Stomach smooth muscle (tissue), 2 donors: Measurements from ENCODE around the gene VPS52.
"Not testable (repeated sequence)": the region's sequence is repeated elsewhere in the genome, so short reads cannot be mapped to it uniquely, and the experiment has no call there.

Experiments used
- H3K27ac ChIP-seq: one replicate; pipeline ENCODE4 v1.7.0; 2013; ENCODE audit warnings: mild to moderate bottlenecking, low read length, inconsistent platforms
- H3K27me3 ChIP-seq, 2 donors: one replicate each; pipeline ENCODE4 v1.7.0; 2013; ENCODE audit warnings: low read length in 2 of 2; ENCODE audit not compliant: insufficient read depth in 2 of 2, control insufficient read depth in 1 of 2
- H3K36me3 ChIP-seq, 2 donors: one replicate each; pipeline ENCODE4 v1.7.0; 2013; ENCODE audit warnings: low read length in 2 of 2; ENCODE audit not compliant: control insufficient read depth in 2 of 2, insufficient read depth in 2 of 2
- H3K4me1 ChIP-seq: one replicate; pipeline ENCODE4 v1.7.0; 2013; ENCODE audit warnings: low read length; ENCODE audit not compliant: control insufficient read depth, insufficient read depth
- H3K4me3 ChIP-seq, 2 donors: one replicate each; pipeline ENCODE4 v1.7.0; 2013; ENCODE audit warnings: low read length in 2 of 2
- H3K9ac ChIP-seq, 2 donors: one replicate each; pipeline ENCODE4 v1.7.0; 2013; ENCODE audit warnings: low read length in 2 of 2, mild to moderate bottlenecking in 1 of 2
- H3K9me3 ChIP-seq, 2 donors: one replicate each; pipeline ENCODE4 v1.7.0; 2013; ENCODE audit warnings: low read length in 2 of 2; ENCODE audit not compliant: control insufficient read depth in 2 of 2
- donor health status: healthy.
- donor health status: Pancreatic carcinoma.

The VPS52 gene

DNA sequence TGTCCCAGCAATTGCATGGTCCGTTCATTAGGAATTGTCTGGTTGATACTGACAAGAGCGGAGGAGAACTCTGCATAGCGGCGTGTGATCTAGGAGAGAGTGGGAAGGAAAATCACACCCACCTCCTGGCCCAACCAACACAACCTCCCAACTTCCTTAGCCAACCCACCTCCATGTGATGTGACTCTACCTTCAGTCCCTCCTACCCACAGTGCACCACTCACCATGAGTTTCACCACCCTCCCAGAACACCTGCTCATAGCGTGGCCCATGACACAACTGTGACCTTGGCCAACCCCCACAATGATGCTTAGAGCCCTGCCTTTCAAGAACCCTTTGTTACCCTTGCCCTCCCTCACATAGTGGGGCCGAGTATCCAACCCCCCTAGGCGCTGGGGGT lies 7.7 kb downstream of the VPS52 start:
- no peak overlapping the region for H3K27ac ChIP-seq
- H3K4me3 ChIP-seq, result no peak overlapping the region
- no peak overlapping the region for H3K9ac ChIP-seq
- H3K4me1 ChIP-seq, result no peaks in the 10 kb centered on the region
- H3K36me3 ChIP-seq, result peaks cover 49 to 58% of the 10 kb centered on the region in 2 donors
- no peaks in the 10 kb centered on the region for H3K9me3 ChIP-seq
- no peaks in the 10 kb centered on the region for H3K27me3 ChIP-seq

GRCh38 chr6:33262490-33262889 lies 9.2 kb downstream of the VPS52 start:
- not testable (repeated sequence) for H3K27ac ChIP-seq, H3K27me3 ChIP-seq, H3K9me3 ChIP-seq, H3K9ac ChIP-seq, H3K4me3 ChIP-seq, H3K4me1 ChIP-seq
- peaks cover 42 to 45% of the 10 kb centered on the region in 2 donors for H3K36me3 ChIP-seq

DNA sequence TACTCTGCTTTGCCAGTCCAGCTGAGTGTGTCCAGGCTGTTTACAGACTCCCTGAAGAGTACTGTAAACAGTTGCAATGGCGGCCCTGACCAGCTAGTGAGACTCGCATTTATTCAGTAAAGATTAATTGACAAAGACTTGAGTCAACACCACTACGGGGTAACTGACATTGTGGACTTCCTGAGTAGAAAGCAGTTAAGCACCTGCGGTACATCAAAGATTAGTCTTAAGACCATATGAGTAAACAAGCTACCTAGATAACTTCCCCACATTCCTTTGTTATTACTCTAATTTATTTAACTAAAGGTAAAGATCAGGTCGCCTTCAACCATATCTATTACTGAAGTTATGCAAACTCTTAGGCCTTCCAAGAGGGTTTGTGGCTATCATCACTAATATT lies 12.6 kb downstream of the VPS52 start:
- H3K27ac ChIP-seq, result no peak overlapping the region
- H3K27me3 ChIP-seq, result no peaks in the 10 kb centered on the region
- no peak overlapping the region for H3K4me3 ChIP-seq
- no peaks in the 10 kb centered on the region for H3K9me3 ChIP-seq
- no peak overlapping the region for H3K9ac ChIP-seq
- no peaks in the 10 kb centered on the region for H3K4me1 ChIP-seq
- peaks cover 19 to 20% of the 10 kb centered on the region in 2 donors for H3K36me3 ChIP-seq

GRCh38 chr6:33254591-33254990 lies 17.1 kb downstream of the VPS52 start:
- H3K27me3 ChIP-seq, result no peaks in the 10 kb centered on the region
- peaks cover 13% of the 10 kb centered on the region for H3K4me1 ChIP-seq
- no peak overlapping the region for H3K9ac ChIP-seq
- peaks cover 0 to 8% of the 10 kb centered on the region in 2 donors for H3K36me3 ChIP-seq
- no peaks in the 10 kb centered on the region for H3K9me3 ChIP-seq
- no peak overlapping the region for H3K27ac ChIP-seq
- H3K4me3 ChIP-seq, result no peak overlapping the region

DNA sequence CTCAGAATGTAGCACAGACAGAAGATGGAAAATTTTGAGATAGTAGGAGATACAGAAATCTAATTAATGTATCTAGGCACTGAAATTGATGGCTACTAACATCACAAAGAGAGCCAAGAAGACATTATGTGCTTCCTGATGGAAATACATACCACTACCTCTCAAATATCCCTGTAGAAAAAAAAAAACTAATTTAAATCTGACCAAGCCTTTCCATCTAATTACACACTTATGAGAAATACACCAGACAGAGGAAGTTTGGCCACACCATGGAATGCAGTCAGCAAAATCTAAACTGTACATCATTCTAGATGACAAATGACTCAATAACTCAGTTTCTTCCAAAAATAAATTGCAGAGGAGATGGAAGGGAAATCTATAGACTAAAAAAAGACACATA lies 18.9 kb downstream of the VPS52 start:
- H3K27me3 ChIP-seq, result no peaks in the 10 kb centered on the region
- H3K4me3 ChIP-seq, result no peak overlapping the region
- H3K27ac ChIP-seq, result no peak overlapping the region
- H3K9me3 ChIP-seq, result no peaks in the 10 kb centered on the region
- peaks cover 26% of the 10 kb centered on the region for H3K4me1 ChIP-seq
- no peak overlapping the region for H3K9ac ChIP-seq
- H3K36me3 ChIP-seq, result peaks cover 0 to 6% of the 10 kb centered on the region in 2 donors

DNA sequence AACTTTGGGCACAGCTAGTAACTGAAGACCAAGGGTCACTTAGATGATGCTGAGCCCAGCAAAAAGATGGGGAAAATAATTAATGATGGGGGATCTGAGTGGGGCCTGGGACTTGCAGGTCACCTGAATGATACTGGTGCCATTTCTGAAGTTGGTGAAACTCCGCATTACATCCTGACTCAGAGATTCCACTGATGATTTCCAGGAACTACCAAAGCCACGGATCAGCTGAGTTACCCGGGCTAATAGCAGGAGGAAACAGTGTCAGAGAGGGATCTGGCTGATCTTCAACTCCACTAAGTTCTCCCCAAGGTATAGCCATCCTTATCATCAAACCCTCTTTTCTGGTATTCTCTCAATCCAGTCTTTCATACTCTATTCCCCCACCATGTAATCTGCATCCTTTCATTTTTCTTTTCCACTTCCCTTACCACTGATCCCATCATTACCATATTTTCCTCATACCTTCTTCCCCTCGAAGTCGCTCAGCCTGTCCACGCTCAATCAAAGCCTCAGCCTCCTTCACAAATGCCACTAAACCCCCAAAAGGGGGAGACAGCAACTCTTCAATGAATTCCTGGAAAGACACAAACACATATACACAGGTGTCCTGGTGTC lies 20.2 kb downstream of the VPS52 start:
- Histone ChIP-seq H3K27ac (no peak overlapping the region), H3K9me3 (no peaks in the 10 kb centered on the region), H3K4me3 (no peak overlapping the region), H3K9ac (no peak overlapping the region), H3K4me1 (peaks cover 26% of the 10 kb centered on the region), H3K36me3 (peaks cover 0 to 6% of the 10 kb centered on the region in 2 donors), H3K27me3 (no peaks in the 10 kb centered on the region)

GRCh38 chr6:33250731-33251130 lies 20.9 kb downstream of the VPS52 start:
- Histone ChIP-seq H3K9ac (no peak overlapping the region), H3K9me3 (no peaks in the 10 kb centered on the region), H3K36me3 (peaks cover 0 to 6% of the 10 kb centered on the region in 2 donors), H3K27me3 (no peaks in the 10 kb centered on the region), H3K27ac (no peak overlapping the region), H3K4me3 (no peak overlapping the region), H3K4me1 (peaks cover 26% of the 10 kb centered on the region)

GRCh38 chr6:33249732-33250630 lies 21.7 kb downstream of the VPS52 start:
- peak overlapping the region; percentile 99 for H3K9ac ChIP-seq
- H3K4me3 ChIP-seq, result peak overlapping the region; percentile 89 to 92
- H3K27ac ChIP-seq, result peak overlapping the region; percentile 99
- peaks cover 26% of the 10 kb centered on the region for H3K4me1 ChIP-seq
- peaks cover 0 to 6% of the 10 kb centered on the region in 2 donors for H3K36me3 ChIP-seq
- H3K9me3 ChIP-seq, result no peaks in the 10 kb centered on the region
- H3K27me3 ChIP-seq, result no peaks in the 10 kb centered on the region

DNA sequence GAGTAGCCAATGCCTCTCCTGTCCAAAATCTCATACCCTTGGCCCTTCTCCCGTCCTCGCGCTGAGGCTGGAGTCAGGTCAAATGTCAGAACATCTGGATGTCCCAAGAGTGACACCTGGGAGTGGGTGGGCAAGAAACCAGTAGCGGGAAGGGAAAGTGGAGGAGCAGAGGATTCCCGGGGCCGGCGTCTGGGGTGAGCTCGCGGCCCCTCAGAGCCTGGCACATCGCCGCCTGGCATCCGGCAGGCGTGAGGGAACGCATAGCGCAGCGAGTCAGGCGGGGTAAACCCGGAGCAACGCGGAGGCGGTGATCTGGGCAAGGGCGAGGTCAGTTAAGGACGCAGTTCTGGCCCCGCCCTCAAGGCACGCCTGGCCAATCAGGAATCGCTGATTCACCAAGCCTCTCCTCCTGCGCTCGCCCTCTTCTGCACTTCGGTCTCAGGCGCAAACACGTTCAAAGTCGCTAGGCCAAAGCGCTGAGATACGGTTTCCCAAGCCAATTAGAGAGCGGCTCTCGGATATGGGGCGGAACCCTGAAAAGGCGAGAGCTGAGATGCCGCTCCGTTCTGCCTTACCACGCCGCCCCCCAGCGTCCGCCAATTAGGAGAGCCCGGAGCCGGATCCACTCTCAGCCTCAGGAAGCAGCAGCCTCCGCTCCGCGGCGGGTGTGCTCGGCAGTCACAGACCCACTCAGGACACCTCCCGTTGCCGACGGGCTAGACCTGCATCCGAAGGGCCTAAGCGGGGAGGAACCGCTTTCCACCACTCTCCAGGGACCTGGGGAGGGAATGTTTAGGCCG lies 22.5 kb downstream of the VPS52 start:
- no peaks in the 10 kb centered on the region for H3K9me3 ChIP-seq
- H3K4me1 ChIP-seq, result peaks cover 26% of the 10 kb centered on the region
- peak overlapping the region; percentile 99 for H3K27ac ChIP-seq
- no peaks in the 10 kb centered on the region for H3K27me3 ChIP-seq
- peaks cover 0 to 4% of the 10 kb centered on the region in 2 donors for H3K36me3 ChIP-seq
- peak overlapping the region; percentile 99 for H3K9ac ChIP-seq
- H3K4me3 ChIP-seq, result peak overlapping the region; percentile 89 to 92

GRCh38 chr6:33248643-33248931 lies 23.1 kb downstream of the VPS52 start:
- Histone ChIP-seq H3K4me3 (peak overlapping the region; percentile 71 to 89), H3K9ac (peak overlapping the region; percentile 87 to 89), H3K36me3 (peaks cover 0 to 4% of the 10 kb centered on the region in 2 donors), H3K27ac (peak overlapping the region; percentile 99), H3K27me3 (no peaks in the 10 kb centered on the region), H3K9me3 (no peaks in the 10 kb centered on the region), H3K4me1 (peaks cover 26% of the 10 kb centered on the region)
